IPS DF 4.7 (cell line): ENCODE measurements around the gene SRPX2.
"Not testable (repeated sequence)": the region's sequence is repeated elsewhere in the genome, so short reads cannot be mapped to it uniquely, and the experiment has no call there.

ENCODE experiments used
- DNase-seq: peaks from one replicate; pipeline ENCODE4 v3.0.0-alpha.2; 2013; ENCODE audit warnings: low spot score; ENCODE audit errors: extremely low read depth

SRPX2 gene

DNA sequence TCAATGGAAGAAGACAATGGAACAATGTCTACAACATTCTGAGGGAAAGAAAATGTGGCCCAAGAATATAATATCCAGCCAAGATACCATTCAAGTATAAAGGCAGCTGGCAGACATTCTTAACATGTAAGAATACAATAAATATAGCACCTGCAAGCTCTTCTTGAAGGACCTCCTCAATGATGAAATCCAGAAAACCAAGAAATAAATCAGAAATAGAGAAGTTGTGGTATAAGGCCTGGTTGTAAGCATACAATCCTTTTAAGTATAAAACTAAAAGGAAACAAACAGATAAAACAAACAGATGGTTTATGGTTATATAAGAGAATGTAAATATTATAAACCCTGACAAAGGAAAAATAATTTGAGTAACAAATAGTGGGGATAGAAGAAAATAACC lies 54.6 kb downstream of the SRPX2 start:
- no peak for DNase-seq

DNA sequence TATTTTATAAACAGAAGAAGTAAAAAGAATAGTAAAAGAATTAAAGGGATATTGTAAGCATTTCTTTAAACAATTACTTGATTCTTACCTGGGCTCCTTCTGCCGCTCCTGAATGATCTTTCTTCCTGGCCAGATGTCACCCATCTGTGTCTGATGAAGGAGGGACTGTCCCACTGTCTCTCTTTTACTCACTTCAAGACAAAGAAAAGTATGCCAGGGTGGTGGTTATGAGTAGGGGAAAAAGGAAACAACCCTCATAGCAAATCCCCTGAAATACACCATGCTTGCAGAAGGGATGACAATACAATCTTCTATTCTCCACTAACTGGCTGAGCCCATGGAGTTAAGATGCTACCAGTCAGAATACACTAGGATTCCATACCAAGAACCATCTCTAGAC lies 56.8 kb downstream of the SRPX2 start:
- DNase-seq: no peak

DNA sequence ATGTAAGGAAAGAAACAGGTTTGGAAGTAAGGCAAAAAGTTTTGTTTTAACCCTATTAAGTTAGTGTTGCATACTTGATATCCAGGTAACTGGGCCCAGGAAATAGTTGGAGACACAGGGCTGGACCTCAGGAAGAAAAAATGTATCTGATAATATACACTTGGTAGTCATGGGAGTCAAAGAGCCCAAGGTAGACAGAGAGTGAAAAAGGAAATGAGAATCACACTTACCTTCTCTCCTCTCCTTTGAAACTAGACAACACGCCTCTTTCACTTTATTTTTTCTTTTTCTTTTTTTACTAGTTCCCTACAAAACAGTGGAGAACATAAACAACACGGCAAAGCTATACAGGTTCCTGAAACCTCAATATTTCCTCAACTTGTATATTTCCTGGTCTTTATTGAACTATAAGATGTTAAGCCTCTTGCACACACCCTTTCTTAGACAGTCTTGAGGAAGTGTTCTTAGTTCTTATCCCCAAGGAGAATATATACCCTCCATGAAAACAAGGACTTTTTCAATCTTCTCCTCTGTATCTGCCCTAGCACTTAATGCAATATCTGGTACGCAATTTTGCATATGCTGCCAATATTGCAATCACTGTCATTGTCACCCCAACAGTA lies 60.7 kb downstream of the SRPX2 start:
- no peak for DNase-seq

DNA sequence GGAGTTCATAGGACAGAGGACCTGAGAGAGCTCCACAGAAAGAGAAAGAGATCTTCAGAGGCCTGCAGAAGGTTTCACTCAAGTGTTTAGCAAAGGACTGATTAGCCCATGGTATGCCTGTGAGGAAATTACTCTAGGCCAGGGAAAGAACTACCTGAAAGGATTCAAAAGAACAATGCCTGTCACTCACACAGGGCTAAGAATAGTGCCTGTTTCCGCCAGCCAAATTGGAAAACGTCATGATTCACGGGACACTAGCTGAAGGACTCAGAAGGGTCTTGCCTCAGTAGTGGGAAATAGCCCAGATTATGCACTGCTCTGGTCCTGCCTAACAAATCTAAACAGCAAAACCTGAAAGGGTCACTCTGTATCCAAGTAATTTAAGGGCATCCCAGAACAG lies 66.8 kb downstream of the SRPX2 start:
- DNase-seq: no peak

DNA sequence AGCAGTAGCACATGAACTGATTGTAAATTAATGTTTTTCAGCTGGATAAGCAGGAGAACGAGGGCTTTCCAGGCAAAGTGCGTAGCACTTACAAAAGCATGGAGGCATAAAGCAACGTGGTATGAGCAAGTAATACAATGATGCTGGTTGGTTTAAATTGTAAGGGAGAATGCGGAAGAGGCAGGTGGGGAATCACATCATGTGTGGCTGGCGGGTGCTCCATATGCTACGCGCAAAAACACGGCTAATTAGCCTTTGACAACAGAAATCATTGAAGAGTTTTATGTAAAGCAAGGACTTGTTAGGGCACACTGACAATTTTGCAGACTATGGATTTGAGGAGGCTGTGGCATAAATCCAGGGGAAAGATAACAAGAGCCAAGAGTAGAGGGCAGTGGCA lies 73.4 kb downstream of the SRPX2 start:
- DNase-seq: no peak

DNA sequence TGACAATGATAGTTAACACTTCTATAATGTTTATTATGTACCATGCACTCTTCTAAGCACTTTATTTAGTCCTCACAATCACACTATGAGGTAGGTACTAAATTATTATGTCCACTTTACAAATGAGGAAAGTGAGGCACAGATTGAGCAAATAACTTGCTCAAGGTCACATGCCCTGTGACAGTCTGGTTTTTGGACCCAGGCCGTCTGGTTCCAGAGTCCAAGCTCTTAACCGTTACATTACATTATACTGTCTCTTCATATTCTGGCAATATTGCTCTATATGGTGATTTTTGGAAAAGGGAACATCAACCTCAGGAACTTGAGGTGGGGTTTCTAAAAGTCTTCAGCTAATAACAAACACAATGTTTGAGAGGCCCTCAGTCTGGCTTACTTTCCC lies 75.1 kb downstream of the SRPX2 start:
- DNase-seq: no peak

DNA sequence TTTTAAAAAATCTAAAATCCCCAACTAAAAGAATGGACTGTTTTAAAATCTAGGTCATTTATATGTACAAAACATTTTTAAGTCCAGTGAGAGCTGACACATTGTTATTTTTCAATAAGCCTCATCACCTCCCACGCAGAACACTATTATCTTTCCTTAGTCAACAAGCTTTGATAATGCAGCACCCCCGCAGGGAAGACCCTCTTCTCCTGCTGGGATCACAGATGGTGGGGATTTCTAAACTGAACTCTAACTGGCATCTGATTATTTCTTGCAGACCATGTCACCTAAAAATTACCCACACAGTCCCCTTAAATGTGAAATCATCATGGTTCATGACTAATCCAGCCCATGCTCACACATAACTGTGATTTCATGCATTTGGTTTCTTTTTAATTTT lies 76.3 kb downstream of the SRPX2 start:
- DNase-seq: no peak

DNA sequence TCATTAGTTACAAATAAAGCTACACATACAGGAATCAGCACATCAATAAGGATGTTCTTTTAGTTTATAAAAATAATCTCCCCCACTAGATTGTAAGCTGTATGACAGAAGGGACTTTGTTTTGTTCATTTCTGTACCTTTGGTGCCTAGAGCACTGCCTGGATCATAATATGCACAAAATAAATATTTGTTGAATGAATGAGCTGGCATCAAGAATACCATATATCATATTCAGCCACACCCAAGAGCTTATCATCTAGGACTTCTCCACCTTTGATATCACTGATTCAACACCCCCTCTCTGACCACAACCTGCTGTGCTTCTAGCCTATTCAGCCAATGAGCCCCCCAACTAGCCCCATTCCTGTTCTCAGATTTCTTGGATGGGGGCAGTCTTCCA lies 77.3 kb downstream of the SRPX2 start:
- no peak for DNase-seq

DNA sequence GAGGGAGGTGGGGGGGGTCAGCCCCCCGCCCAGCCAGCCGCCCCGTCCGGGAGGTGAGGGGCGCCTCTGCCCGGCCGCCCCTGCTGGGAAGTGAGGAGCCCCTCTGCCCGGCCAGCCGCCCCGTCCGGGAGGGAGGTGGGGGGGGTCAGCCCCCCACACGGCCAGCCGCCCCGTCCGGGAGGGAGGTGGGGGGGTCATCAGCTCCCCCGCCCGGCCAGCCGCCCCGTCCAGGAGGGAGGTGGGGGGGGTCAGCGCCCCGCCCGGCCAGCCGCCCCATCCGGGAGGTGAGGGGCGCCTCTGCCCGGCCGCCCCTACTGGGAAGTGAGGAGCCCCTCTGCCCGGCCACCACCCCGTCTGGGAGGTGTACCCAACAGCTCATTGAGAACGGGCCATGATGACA lies 80.0 kb downstream of the SRPX2 start:
- DNase-seq: not testable (repeated sequence)
